Tibial artery (tissue), 4 donors: ENCODE results near the gene AKTIP.

Experiments used
- DNase-seq, 2 donors: peaks; one replicate each; pipeline ENCODE4 v3.0.0-alpha.2; 2019
- H3K27ac ChIP-seq, 2 donors: fragments of 200-600 bp; sonication (generic) in 1 of 2; 1 replicate in 1 of 2; 2 replicates in 1 of 2; pipeline ENCODE4 v1.5.1; 2018 to 2019; ENCODE audit warnings: mild to moderate bottlenecking in 1 of 2
- H3K27me3 ChIP-seq, 2 donors: fragments of 200-600 bp; sonication (generic) in 1 of 2; one replicate each; pipeline versions ENCODE4 v1.5.1 to v1.6.0; 2016 to 2019
- H3K36me3 ChIP-seq, 3 donors: fragments of 200-600 bp; sonication (generic) in 2 of 3; one replicate each; pipeline ENCODE4 v1.5.1; 2016 to 2019; ENCODE audit warnings: mild to moderate bottlenecking in 2 of 3
- H3K4me1 ChIP-seq, 4 donors: fragments of 200-600 bp; sonication (generic) in 2 of 4; 1 replicate in 3 of 4; 2 replicates in 1 of 4; pipeline ENCODE4 v1.5.1; 2016 to 2019
- H3K4me3 ChIP-seq, 2 donors: fragments of 200-600 bp; sonication (generic) in 1 of 2; 1 replicate in 1 of 2; 2 replicates in 1 of 2; pipeline ENCODE4 v1.5.1; 2018 to 2019; ENCODE audit warnings: mild to moderate bottlenecking in 2 of 2
- H3K9me3 ChIP-seq, 3 donors: fragments of 200-600 bp; sonication (generic) in 1 of 3; one replicate each; pipeline ENCODE4 v1.5.1; 2016 to 2019
- CTCF ChIP-seq, 2 experiments: fragments of 200-600 bp in 1 of 2; fragments of 450-650 bp in 1 of 2; IDR thresholded peaks; one replicate each; pipeline ENCODE4 v1.5.1; 2017 to 2019; ENCODE audit warnings: antibody characterized with exemption in 2 of 2, mild to moderate bottlenecking in 1 of 2, moderate library complexity in 1 of 2
- intact Hi-C: fragments of 100-400 bp; cut with DNase I; formaldehyde crosslinking; loops from one replicate; pipeline ENCODE4 v1.15.0; 2023; ENCODE audit warnings: low total_unique reads

Gene AKTIP

DNA sequence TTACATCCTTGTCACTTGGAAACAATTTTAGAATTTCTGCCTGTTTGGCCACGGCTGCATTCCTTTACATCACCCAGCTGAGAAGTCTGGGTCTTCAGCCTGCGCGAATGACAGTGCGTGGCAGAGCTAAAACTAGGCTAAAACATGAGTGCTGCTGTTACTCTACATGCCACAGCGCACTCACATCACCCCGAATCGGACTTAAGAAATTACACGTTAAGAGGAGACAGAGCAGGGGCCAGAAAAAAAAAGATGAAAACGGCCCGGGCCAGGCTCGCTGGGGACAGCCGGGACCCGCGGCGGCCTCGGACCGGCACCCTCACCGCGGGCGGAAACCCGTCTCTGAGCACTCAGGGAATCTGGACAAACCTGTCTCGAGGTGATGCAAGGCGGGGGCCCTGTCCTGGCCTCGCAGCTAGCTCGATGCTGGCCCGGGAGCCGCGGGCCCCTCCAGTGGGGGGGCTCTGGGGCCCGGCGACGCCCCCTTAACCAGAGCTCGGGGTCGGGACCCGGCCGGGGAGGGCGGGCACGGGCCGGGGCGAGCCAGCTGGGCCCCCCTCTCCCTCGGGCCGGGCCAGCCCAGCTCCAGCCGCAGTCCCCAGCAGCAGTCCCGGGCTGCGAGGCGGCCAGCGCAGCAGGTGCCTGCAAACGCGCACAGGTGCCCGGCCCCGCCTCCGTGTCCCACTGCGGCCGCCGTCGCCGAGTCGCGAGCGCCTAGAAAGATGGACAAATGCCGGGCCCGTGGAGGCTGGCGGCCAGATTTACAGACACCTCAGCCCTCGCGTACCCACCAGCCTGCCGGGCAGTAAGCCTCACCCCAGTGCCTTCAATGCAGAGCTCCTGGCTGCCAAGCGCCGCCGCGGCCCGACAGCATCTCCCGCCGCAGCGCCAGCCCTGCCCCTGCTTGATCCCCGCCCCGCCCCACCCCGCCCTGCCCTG lies at the start of gene AKTIP:
Gene AKTIP, minus strand, starts transcription at position 879 of the 939 bp plus-strand sequence. CDS start 2,950 bp downstream, outside the sequence.
- Histone ChIP-seq H3K27me3 (no peaks in the 10 kb centered on the region), H3K36me3 (peaks cover 5 to 18% (median 11%) of the 10 kb centered on the region in 3 donors), H3K4me3 (peak within 1 kb of the TSS; percentile 65 to 97), H3K9me3 (no peaks in the 10 kb centered on the region), H3K4me1 (peaks cover 0 to 35% (median 26%) of the 10 kb centered on the region in 4 donors), H3K27ac (peak within 1 kb of the TSS; percentile 91 to 94)
- intact Hi-C loops, result loop anchor here (5.0 kb wide), 1 partner anchor 65 kb away; no protein-coding TSS in a partner anchor
- no peak for DNase-seq
- TF ChIP-seq CTCF (IDR thresholded peaks at IDR 0.05), result no peak

DNA sequence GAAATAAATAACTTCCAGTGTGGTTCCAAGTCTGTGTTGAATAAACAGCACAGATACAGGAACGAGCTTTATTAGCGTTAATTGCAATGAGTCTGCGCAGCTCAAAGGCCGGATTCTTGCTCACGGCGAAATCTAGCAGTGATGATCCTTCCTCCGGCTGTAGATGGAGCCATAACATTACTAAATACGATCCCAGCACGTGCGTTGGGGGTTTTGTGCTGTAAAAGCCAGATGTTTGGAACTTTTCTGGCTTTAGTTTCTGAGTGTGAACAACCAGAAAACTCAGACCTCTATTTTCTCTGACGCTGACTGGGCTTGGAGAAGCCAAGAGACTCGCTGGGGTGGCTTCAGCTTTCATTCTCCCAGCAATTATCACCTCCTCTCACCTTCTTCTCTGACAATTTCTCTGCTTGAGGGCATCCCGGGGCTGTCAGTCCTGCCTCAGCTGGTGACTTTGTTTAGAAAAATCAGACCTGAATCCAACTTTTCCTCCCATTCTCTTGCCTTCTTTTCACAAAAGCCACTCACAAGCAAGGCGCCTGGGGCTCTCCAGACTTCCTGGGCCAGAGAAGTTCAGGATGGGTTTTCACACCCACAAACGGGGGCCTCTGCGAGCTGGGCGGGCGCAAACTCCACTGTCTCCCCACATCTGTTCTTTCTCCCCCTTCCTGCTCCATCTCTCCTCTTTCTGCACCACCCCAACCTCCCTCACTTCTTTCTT lies 47.1 kb upstream of the AKTIP start:
- H3K4me3 ChIP-seq, result no peak overlapping the region
- intact Hi-C loops, result no loop called here
- H3K9me3 ChIP-seq, result no peaks in the 10 kb centered on the region
- TF ChIP-seq CTCF (IDR thresholded peaks at IDR 0.05), result peak; percentile 54 to 56
- peak in 1 of 2 donors; percentile 45 for DNase-seq
- H3K4me1 ChIP-seq, result peaks cover 0 to 8% (median 3%) of the 10 kb centered on the region in 4 donors
- H3K27ac ChIP-seq, result no peak overlapping the region
- H3K27me3 ChIP-seq, result peaks cover 0 to 8% of the 10 kb centered on the region in 2 donors
- H3K36me3 ChIP-seq, result no peaks in the 10 kb centered on the region

DNA sequence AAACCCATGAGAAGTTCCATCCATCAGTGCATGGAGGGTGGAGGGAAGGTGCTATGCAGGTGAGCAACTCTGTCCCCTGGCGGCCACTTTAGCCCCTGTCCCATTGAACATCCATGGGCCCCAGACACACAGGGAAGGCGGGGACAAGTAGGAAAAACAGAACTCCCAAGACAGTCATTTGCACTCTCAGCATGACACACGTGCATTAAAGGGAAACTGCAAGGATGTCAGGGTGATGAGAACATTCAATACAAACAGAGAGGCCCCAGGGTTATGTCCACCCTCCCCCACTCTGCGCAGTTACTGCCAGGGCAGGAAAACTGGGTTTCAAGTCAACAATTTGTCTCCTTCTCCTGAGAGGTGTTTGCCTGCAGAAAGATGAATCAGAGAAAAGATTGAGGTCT lies 44.0 kb upstream of the AKTIP start:
- H3K4me3 ChIP-seq, result no peak overlapping the region
- H3K36me3 ChIP-seq, result no peaks in the 10 kb centered on the region
- no peak overlapping the region for H3K27ac ChIP-seq
- H3K27me3 ChIP-seq, result peaks cover 0 to 5% of the 10 kb centered on the region in 2 donors
- DNase-seq, result no peak
- no peak for TF ChIP-seq CTCF (IDR thresholded peaks at IDR 0.05)
- intact Hi-C loops, result no loop called here
- H3K4me1 ChIP-seq, result peaks cover 0 to 8% (median 3%) of the 10 kb centered on the region in 4 donors
- H3K9me3 ChIP-seq, result no peaks in the 10 kb centered on the region

- no peak overlapping the region for H3K27ac ChIP-seq
- DNase-seq, result no peak
Observed at GRCh38 chr16:53545433-53545832, 42.4 kb upstream of the AKTIP start.

More at GRCh38 chr16:53545433-53545832, 42.4 kb upstream of the AKTIP start:
- H3K36me3 ChIP-seq, result no peaks in the 10 kb centered on the region
- no peaks in the 10 kb centered on the region for H3K9me3 ChIP-seq
- TF ChIP-seq CTCF (IDR thresholded peaks at IDR 0.05), result no peak
- peaks cover 0 to 14% of the 10 kb centered on the region in 2 donors for H3K27me3 ChIP-seq
- H3K4me1 ChIP-seq, result peaks cover 0 to 8% (median 3%) of the 10 kb centered on the region in 4 donors
- H3K4me3 ChIP-seq, result no peak overlapping the region
- intact Hi-C loops, result no loop called here
